GM12891 (cell line): ENCODE data around the gene GALR3.

Experiments
- DNase-seq: peaks from one replicate; pipeline ENCODE4 v3.0.0; 2011; ENCODE audit warnings: low spot score; ENCODE audit not compliant: insufficient read length
- FAIRE-seq: peaks from 2 replicates; lab custom pipeline; 2011; peaks lifted over from hg19 to GRCh38; lab: Jason Lieb, UNC
- PAX5 ChIP-seq: IDR thresholded peaks from 2 replicates; pipeline ENCODE4 v1.6.1; 2011; ENCODE audit warnings: low read length, moderate library complexity, mild to moderate bottlenecking; ENCODE audit not compliant: insufficient read depth, severe bottlenecking
- POLR2A ChIP-seq: IDR thresholded peaks from 2 replicates; pipeline ENCODE4 v1.6.1; 2011; ENCODE audit warnings: low read depth, low read length, control low read depth
- POLR2AphosphoS5 ChIP-seq: IDR thresholded peaks from 2 replicates; pipeline ENCODE4 v1.6.1; 2011; ENCODE audit warnings: low read depth, low read length, control low read depth
- POU2F2 ChIP-seq: IDR thresholded peaks from 2 replicates; pipeline ENCODE4 v1.6.1; 2011; ENCODE audit warnings: low read depth, mild to moderate bottlenecking, control low read depth, low read length, moderate library complexity
- SPI1 ChIP-seq: IDR thresholded peaks from 2 replicates; pipeline ENCODE4 v1.6.1; 2011; ENCODE audit warnings: low read depth, low read length, control low read depth
- TAF1 ChIP-seq: IDR thresholded peaks from 2 replicates; pipeline ENCODE4 v1.6.1; 2011; ENCODE audit warnings: low read depth, low read length, control low read depth

The GALR3 gene

GRCh38 chr22:37865510-37865909, 42.3 kb downstream of the GALR3 start:
- TF ChIP-seq POLR2A: no peak
- no peak for TF ChIP-seq PAX5
- TF ChIP-seq SPI1: no peak
- TF ChIP-seq POU2F2: no peak
- TF ChIP-seq TAF1: no peak
- no peak for TF ChIP-seq POLR2AphosphoS5

GRCh38 chr22:37870273-37870672, 47.1 kb downstream of the GALR3 start:
- no peak for DNase-seq

More at GRCh38 chr22:37865510-37865909, 42.3 kb downstream of the GALR3 start:
- DNase-seq (no peak), FAIRE-seq (no peak)

More at GRCh38 chr22:37870273-37870672, 47.1 kb downstream of the GALR3 start:
- FAIRE-seq: no peak
- no peak for TF ChIP-seq PAX5
- TF ChIP-seq POU2F2: no peak
- no peak for TF ChIP-seq POLR2A
- TF ChIP-seq SPI1: no peak
- no peak for TF ChIP-seq POLR2AphosphoS5
- TF ChIP-seq TAF1: no peak
